HL-60 (cell line): Measurements from ENCODE around the gene BATF3.
"Not testable (repeated sequence)": the region's sequence is repeated elsewhere in the genome, so short reads cannot be mapped to it uniquely, and the experiment has no call there.

Source experiments
- DNase-seq, 2 experiments: peaks; one replicate each; pipeline ENCODE4 v3.0.0-alpha.2; 2010 to 2020; ENCODE audit warnings: low read depth in 1 of 2, low spot score in 1 of 2
- H3K27ac ChIP-seq: fragments of 250-450 bp; sonication (Bioruptor Pico); replicated peaks from 2 replicates; pipeline ENCODE4 v1.5.1; 2020; ENCODE audit warnings: mild to moderate bottlenecking, moderate library complexity
- H3K27me3 ChIP-seq: fragments of 250-450 bp; sonication (Bioruptor Pico); 2 replicates; pipeline ENCODE4 v1.5.1; 2021; ENCODE audit warnings: mild to moderate bottlenecking, moderate library complexity; ENCODE audit not compliant: insufficient read depth, poor library complexity, severe bottlenecking
- H3K4me3 ChIP-seq: replicated peaks from 2 replicates; pipeline ENCODE4 v1.5.1; 2011; ENCODE audit warnings: mild to moderate bottlenecking, control low read depth, low read length; ENCODE audit not compliant: insufficient read depth
- GABPA ChIP-seq: IDR thresholded peaks from 2 replicates; pipeline ENCODE4 v1.6.1; 2012; ENCODE audit warnings: low read depth
- POLR2AphosphoS5 ChIP-seq: IDR thresholded peaks from 2 replicates; pipeline ENCODE4 v1.6.1; 2012; ENCODE audit warnings: low read depth
- SPI1 ChIP-seq: IDR thresholded peaks from 2 replicates; pipeline ENCODE4 v1.6.1; 2012; ENCODE audit warnings: low read depth, mild to moderate bottlenecking, borderline replicate concordance
- TF ChIP-seq, protein P1 (sequence below): IDR thresholded peaks from one replicate; pipeline ENCODE4 v1.5.1; 2011; ENCODE audit warnings: low read length, control low read depth, inconsistent platforms; ENCODE audit not compliant: insufficient read depth
- TF ChIP-seq, protein P2 (sequence below): IDR thresholded peaks from 2 replicates; pipeline ENCODE4 v1.6.1; 2012; ENCODE audit warnings: low read depth; ENCODE audit not compliant: insufficient replicate concordance

BATF3 gene

DNA sequence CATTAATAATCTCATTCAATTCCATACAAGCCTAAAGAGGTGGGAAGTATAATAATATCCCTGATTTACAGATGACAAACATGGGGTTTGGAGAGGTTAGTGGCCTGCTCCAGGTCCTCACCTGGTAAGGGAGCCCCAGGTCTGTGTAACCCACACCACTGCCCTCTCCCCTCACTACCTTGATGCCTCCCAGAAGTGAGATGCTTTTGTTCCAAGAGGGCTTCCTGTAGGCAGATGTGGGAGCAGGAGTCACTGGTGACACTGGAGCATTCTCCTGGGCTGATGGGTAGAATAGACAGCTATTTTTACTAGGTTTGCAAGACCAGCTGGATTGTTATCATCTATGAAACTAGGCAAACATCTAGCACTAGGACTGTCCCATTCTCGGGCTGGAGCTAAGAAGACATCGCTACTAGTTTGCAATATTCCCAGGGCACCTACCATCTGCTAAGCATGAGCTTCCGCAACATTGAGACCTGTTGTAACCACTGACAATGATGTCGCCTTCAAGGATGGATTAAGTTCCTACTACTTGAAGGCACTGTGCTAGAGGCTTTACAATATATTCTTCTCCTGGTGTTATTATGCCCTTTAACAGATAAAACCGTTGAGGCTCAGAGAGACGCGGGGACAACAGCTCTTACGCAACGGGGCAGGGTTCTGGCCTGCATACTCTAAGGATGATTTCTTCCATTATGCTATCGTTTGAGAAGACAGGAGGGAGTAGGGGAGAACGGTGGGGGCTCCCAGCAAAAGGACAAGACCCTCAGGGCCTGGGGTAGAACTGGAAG is 35.0 kb downstream of the BATF3 start:
- TF ChIP-seq, protein P1, sequence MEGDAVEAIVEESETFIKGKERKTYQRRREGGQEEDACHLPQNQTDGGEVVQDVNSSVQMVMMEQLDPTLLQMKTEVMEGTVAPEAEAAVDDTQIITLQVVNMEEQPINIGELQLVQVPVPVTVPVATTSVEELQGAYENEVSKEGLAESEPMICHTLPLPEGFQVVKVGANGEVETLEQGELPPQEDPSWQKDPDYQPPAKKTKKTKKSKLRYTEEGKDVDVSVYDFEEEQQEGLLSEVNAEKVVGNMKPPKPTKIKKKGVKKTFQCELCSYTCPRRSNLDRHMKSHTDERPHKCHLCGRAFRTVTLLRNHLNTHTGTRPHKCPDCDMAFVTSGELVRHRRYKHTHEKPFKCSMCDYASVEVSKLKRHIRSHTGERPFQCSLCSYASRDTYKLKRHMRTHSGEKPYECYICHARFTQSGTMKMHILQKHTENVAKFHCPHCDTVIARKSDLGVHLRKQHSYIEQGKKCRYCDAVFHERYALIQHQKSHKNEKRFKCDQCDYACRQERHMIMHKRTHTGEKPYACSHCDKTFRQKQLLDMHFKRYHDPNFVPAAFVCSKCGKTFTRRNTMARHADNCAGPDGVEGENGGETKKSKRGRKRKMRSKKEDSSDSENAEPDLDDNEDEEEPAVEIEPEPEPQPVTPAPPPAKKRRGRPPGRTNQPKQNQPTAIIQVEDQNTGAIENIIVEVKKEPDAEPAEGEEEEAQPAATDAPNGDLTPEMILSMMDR: no peak
- TF ChIP-seq, protein P2, sequence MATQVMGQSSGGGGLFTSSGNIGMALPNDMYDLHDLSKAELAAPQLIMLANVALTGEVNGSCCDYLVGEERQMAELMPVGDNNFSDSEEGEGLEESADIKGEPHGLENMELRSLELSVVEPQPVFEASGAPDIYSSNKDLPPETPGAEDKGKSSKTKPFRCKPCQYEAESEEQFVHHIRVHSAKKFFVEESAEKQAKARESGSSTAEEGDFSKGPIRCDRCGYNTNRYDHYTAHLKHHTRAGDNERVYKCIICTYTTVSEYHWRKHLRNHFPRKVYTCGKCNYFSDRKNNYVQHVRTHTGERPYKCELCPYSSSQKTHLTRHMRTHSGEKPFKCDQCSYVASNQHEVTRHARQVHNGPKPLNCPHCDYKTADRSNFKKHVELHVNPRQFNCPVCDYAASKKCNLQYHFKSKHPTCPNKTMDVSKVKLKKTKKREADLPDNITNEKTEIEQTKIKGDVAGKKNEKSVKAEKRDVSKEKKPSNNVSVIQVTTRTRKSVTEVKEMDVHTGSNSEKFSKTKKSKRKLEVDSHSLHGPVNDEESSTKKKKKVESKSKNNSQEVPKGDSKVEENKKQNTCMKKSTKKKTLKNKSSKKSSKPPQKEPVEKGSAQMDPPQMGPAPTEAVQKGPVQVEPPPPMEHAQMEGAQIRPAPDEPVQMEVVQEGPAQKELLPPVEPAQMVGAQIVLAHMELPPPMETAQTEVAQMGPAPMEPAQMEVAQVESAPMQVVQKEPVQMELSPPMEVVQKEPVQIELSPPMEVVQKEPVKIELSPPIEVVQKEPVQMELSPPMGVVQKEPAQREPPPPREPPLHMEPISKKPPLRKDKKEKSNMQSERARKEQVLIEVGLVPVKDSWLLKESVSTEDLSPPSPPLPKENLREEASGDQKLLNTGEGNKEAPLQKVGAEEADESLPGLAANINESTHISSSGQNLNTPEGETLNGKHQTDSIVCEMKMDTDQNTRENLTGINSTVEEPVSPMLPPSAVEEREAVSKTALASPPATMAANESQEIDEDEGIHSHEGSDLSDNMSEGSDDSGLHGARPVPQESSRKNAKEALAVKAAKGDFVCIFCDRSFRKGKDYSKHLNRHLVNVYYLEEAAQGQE: no peak
- no peak for TF ChIP-seq GABPA
- TF ChIP-seq POLR2AphosphoS5: no peak
- TF ChIP-seq SPI1: no peak
- no peak for DNase-seq
- H3K27ac ChIP-seq: no peak overlapping the region
- H3K27me3 ChIP-seq: no peaks in the 10 kb centered on the region
- no peak overlapping the region for H3K4me3 ChIP-seq

DNA sequence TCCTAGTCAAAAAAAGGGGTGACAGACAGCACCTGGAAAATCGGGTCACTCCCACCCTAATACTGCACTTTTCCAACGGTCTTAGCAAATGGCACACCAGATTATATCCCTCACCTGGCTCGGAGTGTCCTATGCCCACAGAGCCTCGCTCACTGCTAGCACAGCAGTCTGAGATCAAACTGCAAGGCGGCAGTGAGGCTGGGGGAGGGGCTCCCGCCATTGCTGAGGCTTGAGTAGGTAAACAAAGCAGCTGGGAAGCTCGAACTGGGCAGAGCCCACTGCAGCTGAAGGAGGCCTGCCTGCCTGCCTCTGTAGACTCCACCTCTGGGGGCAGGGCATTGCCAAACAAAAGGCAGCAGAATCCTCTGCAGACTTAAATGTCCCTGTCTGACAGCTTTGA is 41.4 kb downstream of the BATF3 start:
- H3K27ac ChIP-seq, H3K4me3 ChIP-seq, H3K27me3 ChIP-seq, DNase-seq: not testable (repeated sequence)

DNA sequence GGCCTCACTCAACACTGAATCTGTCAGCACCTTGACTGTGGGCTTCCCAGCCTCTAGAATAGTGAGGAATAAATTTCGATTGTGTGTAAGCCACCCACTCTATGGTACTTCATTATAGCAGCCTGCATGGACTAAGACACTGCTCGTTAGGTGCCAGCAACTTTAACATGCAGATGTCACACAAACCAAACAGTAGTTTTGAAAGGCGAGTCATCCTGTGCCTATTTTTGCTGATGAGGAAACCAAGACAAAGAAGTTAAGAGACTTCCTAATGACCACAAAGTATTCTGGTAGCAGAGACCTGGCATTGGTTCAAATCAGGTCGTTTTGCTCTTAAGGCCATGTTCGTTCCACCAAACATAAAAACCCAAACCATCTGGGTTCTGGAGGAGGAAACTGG is 42.9 kb downstream of the BATF3 start:
- TF ChIP-seq POLR2AphosphoS5 (no peak), SPI1 (no peak), GABPA (no peak)
- TF ChIP-seq, protein P2: no peak
- TF ChIP-seq, protein P1: no peak
- no peak for DNase-seq
- no peak overlapping the region for H3K27ac ChIP-seq
- H3K4me3 ChIP-seq: no peak overlapping the region
- no peaks in the 10 kb centered on the region for H3K27me3 ChIP-seq

DNA sequence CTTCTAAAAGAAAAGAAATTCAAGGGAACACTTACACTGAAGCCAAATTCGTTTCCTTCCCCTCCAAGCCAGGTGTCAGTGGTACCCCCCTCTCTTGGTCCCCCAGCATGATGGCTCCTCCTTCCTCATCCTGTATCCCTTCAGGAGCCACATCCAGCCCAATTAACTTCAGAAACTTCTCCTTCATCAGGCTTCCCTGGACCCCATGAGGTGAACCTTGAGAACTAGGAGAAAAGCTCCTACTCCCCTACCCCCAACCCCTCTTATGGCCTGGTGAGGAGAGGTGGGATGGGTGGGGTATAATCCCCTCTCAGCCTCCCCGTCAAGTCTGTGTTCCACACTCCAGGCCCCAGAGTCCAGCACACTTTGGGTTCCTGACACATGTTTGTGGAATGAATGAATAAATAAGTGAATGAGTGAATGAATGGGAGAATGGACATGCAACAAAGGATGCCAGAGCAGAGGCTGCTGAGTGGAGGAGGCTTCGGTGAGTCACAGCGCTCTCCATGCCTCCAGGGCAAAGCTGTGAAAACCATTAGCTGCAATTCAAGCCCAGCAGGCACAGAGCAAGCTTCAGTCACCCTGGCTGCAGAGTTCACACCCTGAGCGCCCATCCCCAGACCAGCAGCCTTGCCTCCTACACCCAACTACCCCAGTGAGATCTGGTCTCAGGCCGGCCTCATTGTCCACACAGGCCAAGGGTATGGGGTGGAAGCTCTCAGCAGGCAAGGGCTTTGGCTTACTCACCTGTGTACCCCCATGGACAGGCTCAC is 43.8 kb downstream of the BATF3 start:
- DNase-seq: no peak

More for the DNA sequence above, 43.8 kb downstream of the BATF3 start:
- H3K4me3 ChIP-seq: no peak overlapping the region
- no peaks in the 10 kb centered on the region for H3K27me3 ChIP-seq
- no peak for TF ChIP-seq SPI1
- TF ChIP-seq, protein P2: no peak
- no peak for TF ChIP-seq GABPA
- TF ChIP-seq, protein P1: no peak
- TF ChIP-seq POLR2AphosphoS5: no peak
- H3K27ac ChIP-seq: no peak overlapping the region
